GM18526 (cell line): ENCODE measurements around the gene FFAR3.

Experiments used
- POLR2A ChIP-seq: IDR thresholded peaks from 3 replicates; pipeline ENCODE4 v1.6.1; 2011; ENCODE audit not compliant: insufficient read length; ENCODE audit errors: extremely low read depth

Gene FFAR3

GRCh38 chr19:35381318-35381717 is 23.1 kb downstream of the FFAR3 start:
- TF ChIP-seq POLR2A: no peak

- no peak for TF ChIP-seq POLR2A
Observed at GRCh38 chr19:35381926-35382325, 23.7 kb downstream of the FFAR3 start.

- TF ChIP-seq POLR2A: no peak
Observed at GRCh38 chr19:35383536-35383935, 25.3 kb downstream of the FFAR3 start.

GRCh38 chr19:35388277-35389054 is 30.2 kb downstream of the FFAR3 start:
- TF ChIP-seq POLR2A: no peak

GRCh38 chr19:35389192-35389861 is 31.1 kb downstream of the FFAR3 start:
- no peak for TF ChIP-seq POLR2A

- no peak for TF ChIP-seq POLR2A
Observed at GRCh38 chr19:35392742-35393715, 34.8 kb downstream of the FFAR3 start.

- TF ChIP-seq POLR2A: no peak
Observed at GRCh38 chr19:35395382-35396199, 37.3 kb downstream of the FFAR3 start.

- TF ChIP-seq POLR2A: no peak
Observed at GRCh38 chr19:35396240-35396885, 38.1 kb downstream of the FFAR3 start.

GRCh38 chr19:35397064-35397463 is 38.8 kb downstream of the FFAR3 start:
- no peak for TF ChIP-seq POLR2A

GRCh38 chr19:35398570-35398969 is 40.3 kb downstream of the FFAR3 start:
- no peak for TF ChIP-seq POLR2A

GRCh38 chr19:35399231-35399630 is 41.0 kb downstream of the FFAR3 start:
- TF ChIP-seq POLR2A: no peak

GRCh38 chr19:35399948-35400772 is 41.9 kb downstream of the FFAR3 start:
- TF ChIP-seq POLR2A: no peak

- no peak for TF ChIP-seq POLR2A
Observed at GRCh38 chr19:35400773-35401100, 42.5 kb downstream of the FFAR3 start.
